SU-DHL-6 (cell line): ENCODE results near the gene FSIP2.

Experiments used
- H2AFZ ChIP-seq: fragments of 200-600 bp; sonication (generic); 2 replicates; pipeline ENCODE4 v1.6.1; 2014; ENCODE audit warnings: low read depth, mild to moderate bottlenecking, moderate library complexity, mixed read lengths, antibody characterized with exemption, low read length; ENCODE audit not compliant: severe bottlenecking
- H3F3A ChIP-seq: fragments of 200-600 bp; shearing (Covaris generic); 2 replicates; pipeline ENCODE4 v1.6.0; 2016; ENCODE audit warnings: antibody characterized with exemption, mild to moderate bottlenecking; ENCODE audit not compliant: insufficient read depth
- H3K27ac ChIP-seq: fragments of 200-600 bp; sonication (generic); 2 replicates; pipeline ENCODE4 v1.5.1; 2016; ENCODE audit warnings: low read depth, mild to moderate bottlenecking, low read length, moderate library complexity, mixed read lengths
- H3K27me3 ChIP-seq: fragments of 200-600 bp; sonication (generic), shearing (Covaris generic); 2 replicates; pipeline ENCODE4 v1.6.0; 2014; ENCODE audit warnings: mild to moderate bottlenecking, low read length
- H3K36me3 ChIP-seq: fragments of 200-600 bp; sonication (generic); 2 replicates; pipeline ENCODE4 v1.6.1; 2014; ENCODE audit warnings: mild to moderate bottlenecking, low read length, mixed read lengths
- H3K4me2 ChIP-seq: fragments of 300-600, 200-600 bp; shearing (Covaris generic), sonication (generic); 2 replicates; pipeline ENCODE4 v1.6.0; 2014; ENCODE audit warnings: low read length, low read depth, mild to moderate bottlenecking; ENCODE audit not compliant: poor library complexity, severe bottlenecking
- H3K4me3 ChIP-seq: fragments of 200-600 bp; sonication (generic); 2 replicates; pipeline ENCODE4 v1.5.1; 2014; ENCODE audit warnings: antibody characterized with exemption, low read length, mild to moderate bottlenecking, mixed read lengths; ENCODE audit not compliant: insufficient read depth, poor library complexity, severe bottlenecking
- H3K79me2 ChIP-seq: fragments of 200-600 bp; sonication (generic); 2 replicates; pipeline ENCODE4 v1.6.1; 2014; ENCODE audit warnings: mild to moderate bottlenecking, low read length, moderate library complexity; ENCODE audit not compliant: insufficient read depth
- H3K9ac ChIP-seq: fragments of 200-600 bp; sonication (generic); 2 replicates; pipeline ENCODE4 v1.7.0; 2014; ENCODE audit warnings: mild to moderate bottlenecking, low read length
- H3K9me2 ChIP-seq: fragments of 200-600 bp; sonication (generic); replicated peaks from 2 replicates; pipeline ENCODE4 v1.6.1; 2014; ENCODE audit warnings: low read length; ENCODE audit not compliant: insufficient read depth
- H3K9me3 ChIP-seq: fragments of 200-600 bp; sonication (generic); 2 replicates; pipeline ENCODE4 v1.6.1; 2014; ENCODE audit warnings: low read length, mixed read lengths; ENCODE audit not compliant: insufficient read depth
- H4K20me1 ChIP-seq: fragments of 200-600 bp; sonication (generic); 2 replicates; pipeline ENCODE4 v1.6.1; 2014; ENCODE audit warnings: low read depth, mild to moderate bottlenecking, antibody characterized with exemption, low read length, moderate library complexity, mixed read lengths
- EZH2phosphoT487 ChIP-seq: fragments of 200-600 bp; sonication (generic), shearing (Covaris generic); conservative IDR thresholded peaks from 2 replicates; pipeline ENCODE4 v1.6.1; 2018; ENCODE audit warnings: mild to moderate bottlenecking, antibody characterized with exemption, low read length, moderate library complexity, mixed read lengths
- TF ChIP-seq, protein P1 (sequence below): fragments of 200-600 bp; sonication (generic); IDR thresholded peaks from one replicate; pipeline ENCODE4 v1.5.1; 2017; ENCODE audit warnings: antibody characterized with exemption, mild to moderate bottlenecking, low read length, moderate library complexity; ENCODE audit not compliant: insufficient read depth, poor library complexity, severe bottlenecking

Gene FSIP2

DNA sequence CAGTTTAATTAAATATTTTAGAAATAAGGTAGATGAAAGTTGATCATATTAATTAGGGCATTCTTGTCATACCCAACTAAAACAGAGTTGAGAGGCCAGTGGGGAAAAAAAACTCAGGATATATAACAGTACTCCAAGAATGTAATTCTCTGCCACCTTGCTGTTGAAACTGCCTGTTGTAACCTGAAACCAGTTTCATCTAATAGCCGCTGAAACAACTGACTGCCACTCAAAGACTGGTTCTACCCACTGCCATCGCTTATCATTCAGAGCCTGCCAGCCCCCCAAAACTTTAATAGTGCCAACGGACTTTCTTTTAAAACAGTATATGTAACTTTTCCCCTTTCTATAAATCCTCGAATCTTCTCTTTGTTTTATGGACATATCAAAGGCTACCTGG is 37.7 kb upstream of the FSIP2 start:
- TF ChIP-seq, protein P1, sequence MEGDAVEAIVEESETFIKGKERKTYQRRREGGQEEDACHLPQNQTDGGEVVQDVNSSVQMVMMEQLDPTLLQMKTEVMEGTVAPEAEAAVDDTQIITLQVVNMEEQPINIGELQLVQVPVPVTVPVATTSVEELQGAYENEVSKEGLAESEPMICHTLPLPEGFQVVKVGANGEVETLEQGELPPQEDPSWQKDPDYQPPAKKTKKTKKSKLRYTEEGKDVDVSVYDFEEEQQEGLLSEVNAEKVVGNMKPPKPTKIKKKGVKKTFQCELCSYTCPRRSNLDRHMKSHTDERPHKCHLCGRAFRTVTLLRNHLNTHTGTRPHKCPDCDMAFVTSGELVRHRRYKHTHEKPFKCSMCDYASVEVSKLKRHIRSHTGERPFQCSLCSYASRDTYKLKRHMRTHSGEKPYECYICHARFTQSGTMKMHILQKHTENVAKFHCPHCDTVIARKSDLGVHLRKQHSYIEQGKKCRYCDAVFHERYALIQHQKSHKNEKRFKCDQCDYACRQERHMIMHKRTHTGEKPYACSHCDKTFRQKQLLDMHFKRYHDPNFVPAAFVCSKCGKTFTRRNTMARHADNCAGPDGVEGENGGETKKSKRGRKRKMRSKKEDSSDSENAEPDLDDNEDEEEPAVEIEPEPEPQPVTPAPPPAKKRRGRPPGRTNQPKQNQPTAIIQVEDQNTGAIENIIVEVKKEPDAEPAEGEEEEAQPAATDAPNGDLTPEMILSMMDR, result no peak
- TF ChIP-seq EZH2phosphoT487, result no peak
- Histone ChIP-seq H3F3A (no peaks in the 10 kb centered on the region), H3K79me2 (no peaks in the 10 kb centered on the region), H3K9me3 (no peaks in the 10 kb centered on the region), H3K27ac (no peak overlapping the region), H3K27me3 (no peaks in the 10 kb centered on the region), H3K4me3 (no peak overlapping the region), H3K4me2 (no peak overlapping the region), H3K36me3 (no peaks in the 10 kb centered on the region), H3K9ac (no peak overlapping the region), H4K20me1 (no peaks in the 10 kb centered on the region), H3K9me2 (no peaks in the 10 kb centered on the region), H2AFZ (no peak overlapping the region)

DNA sequence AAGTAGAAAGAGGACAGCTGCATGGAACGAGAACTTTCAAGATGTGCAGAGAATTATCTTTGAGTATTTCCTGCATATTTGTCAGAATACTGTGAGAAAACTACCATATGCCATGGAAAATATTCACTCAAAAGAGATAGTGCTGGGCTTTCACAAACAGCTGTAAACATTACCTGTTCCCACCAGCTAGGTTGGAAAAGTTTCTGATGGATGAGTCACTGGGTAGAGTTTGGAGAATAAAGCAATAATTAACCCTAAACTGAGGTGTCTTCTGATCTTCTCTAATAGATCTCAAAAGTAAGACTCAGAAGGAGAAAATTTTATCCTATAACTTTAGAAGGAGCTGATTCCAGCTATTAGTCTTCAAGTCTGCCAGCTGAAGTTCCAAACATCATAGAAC is 3.9 kb upstream of the FSIP2 start:
- Histone ChIP-seq H3K9me3 (no peaks in the 10 kb centered on the region), H3K27ac (no peak overlapping the region), H3K9me2 (no peaks in the 10 kb centered on the region), H2AFZ (no peak overlapping the region), H3K27me3 (no peaks in the 10 kb centered on the region), H3K9ac (no peak overlapping the region), H3K36me3 (no peaks in the 10 kb centered on the region), H3F3A (no peaks in the 10 kb centered on the region), H3K79me2 (no peaks in the 10 kb centered on the region), H4K20me1 (no peaks in the 10 kb centered on the region), H3K4me3 (no peak overlapping the region), H3K4me2 (no peak overlapping the region)
- no peak for TF ChIP-seq EZH2phosphoT487
- TF ChIP-seq, protein P1, result no peak

DNA sequence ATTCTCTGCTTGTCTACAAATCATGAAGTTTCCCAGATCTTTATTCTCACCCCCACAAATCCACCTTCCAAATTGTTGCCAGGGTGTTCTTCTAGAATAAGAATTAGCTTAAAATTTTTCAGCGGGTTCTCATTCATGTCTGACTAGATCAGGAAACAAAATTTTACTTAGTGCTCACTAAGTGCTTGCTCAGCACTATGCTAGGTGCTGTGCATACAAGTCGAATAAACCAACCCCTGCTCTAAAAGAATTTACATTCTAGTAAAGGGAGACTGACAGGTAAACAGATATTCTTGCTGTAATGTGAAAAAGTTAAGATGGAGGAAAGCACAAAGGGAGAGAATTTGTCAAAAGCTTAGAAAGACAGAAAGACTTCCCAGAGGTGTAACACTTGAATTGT is 2.4 kb upstream of the FSIP2 start:
- Histone ChIP-seq H3F3A (no peaks in the 10 kb centered on the region), H3K27me3 (no peaks in the 10 kb centered on the region), H3K27ac (no peak overlapping the region), H3K9me2 (no peaks in the 10 kb centered on the region), H2AFZ (no peak overlapping the region), H3K79me2 (no peaks in the 10 kb centered on the region), H3K9ac (no peak overlapping the region), H4K20me1 (no peaks in the 10 kb centered on the region), H3K4me3 (no peak overlapping the region), H3K9me3 (no peaks in the 10 kb centered on the region), H3K36me3 (no peaks in the 10 kb centered on the region), H3K4me2 (no peak overlapping the region)
- TF ChIP-seq, protein P1, result no peak
- no peak for TF ChIP-seq EZH2phosphoT487
